Osteoblast (primary cell): ENCODE data around the gene ERCC6L2. TPM values are rescaled to one million over a fixed set of nuclear protein-coding genes. Genes with fewer than 3 reads are reported as not detected.

Experiments
- DNase-seq: peaks from one replicate; pipeline ENCODE4 v3.0.0; 2011; ENCODE audit warnings: low spot score, mixed read lengths; ENCODE audit not compliant: insufficient read length; ENCODE audit errors: missing footprints
- H2AFZ ChIP-seq: 2 replicates; pipeline ENCODE4 v1.6.0; 2011; ENCODE audit warnings: mild to moderate bottlenecking, low read length
- H3K27ac ChIP-seq: 2 replicates; pipeline ENCODE4 v1.5.1; 2011; ENCODE audit warnings: mild to moderate bottlenecking, low read depth, low read length, moderate library complexity
- H3K27me3 ChIP-seq: 2 replicates; pipeline ENCODE4 v1.6.0; 2012; ENCODE audit warnings: mild to moderate bottlenecking, control low read depth, inconsistent platforms, low read length, moderate library complexity; ENCODE audit not compliant: insufficient read depth
- H3K36me3 ChIP-seq: 2 replicates; pipeline ENCODE4 v1.5.1; 2011; ENCODE audit warnings: mild to moderate bottlenecking, low read length, control low read depth, moderate library complexity; ENCODE audit not compliant: insufficient read depth
- H3K4me1 ChIP-seq: 2 replicates; pipeline ENCODE4 v1.5.1; 2011; ENCODE audit warnings: mild to moderate bottlenecking, low read length, control low read depth, moderate library complexity; ENCODE audit not compliant: insufficient read depth
- H3K4me2 ChIP-seq: 2 replicates; pipeline ENCODE4 v1.6.0; 2011; ENCODE audit warnings: mild to moderate bottlenecking, low read length; ENCODE audit not compliant: insufficient read depth
- H3K4me3 ChIP-seq: fragments of 200-600 bp; sonication (generic); 3 replicates; pipeline ENCODE4 v1.5.1; 2012; ENCODE audit warnings: mild to moderate bottlenecking, low read length, inconsistent platforms; ENCODE audit not compliant: insufficient read depth
- H3K79me2 ChIP-seq: 2 replicates; pipeline ENCODE4 v1.6.0; 2012; ENCODE audit warnings: mild to moderate bottlenecking, low read length, control low read depth, inconsistent platforms; ENCODE audit not compliant: insufficient read depth
- H3K9me3 ChIP-seq: 2 replicates; pipeline ENCODE4 v1.5.1; 2011; ENCODE audit warnings: low read depth, low read length, control low read depth
- H4K20me1 ChIP-seq: 2 replicates; pipeline ENCODE4 v1.6.0; 2012; ENCODE audit warnings: mild to moderate bottlenecking, low read length, control low read depth; ENCODE audit not compliant: insufficient read depth
- total RNA-seq: library from RNA; depleted of rRNA; stranded (reverse); fragments of >200 nt; gene quantifications from 2 replicates; pipeline ENCODE4 v1.2.3, GENCODE V29; 2012
- TF ChIP-seq, protein P1 (sequence below): IDR thresholded peaks from 2 replicates; pipeline ENCODE4 v1.5.1; 2011; ENCODE audit warnings: mild to moderate bottlenecking, low read depth, low read length, moderate library complexity; ENCODE audit errors: extremely low read depth

ERCC6L2 gene
- total RNA-seq, 1 donor = 77.8 TPM

DNA sequence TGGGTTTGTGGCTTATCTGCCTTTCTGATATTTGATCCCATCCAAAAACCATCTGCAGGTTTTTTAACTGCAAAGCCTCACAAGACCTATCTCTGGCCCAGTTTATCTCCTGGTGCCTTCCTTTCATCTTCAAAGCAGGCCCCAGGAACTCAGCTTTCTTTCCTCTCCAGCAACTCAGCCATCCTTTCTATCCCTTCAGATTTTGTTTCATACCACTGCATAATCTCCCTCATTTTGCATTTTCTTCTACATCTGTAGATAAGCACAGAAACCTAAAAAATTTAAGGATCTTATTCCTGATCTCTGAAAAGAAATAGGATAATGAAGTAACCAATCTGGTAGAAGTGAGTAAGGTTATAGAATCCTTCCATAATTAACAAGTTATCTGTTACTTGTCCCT, 19.5 kb upstream of the ERCC6L2 start:
- Histone ChIP-seq H3K9me3 (no peaks in the 10 kb centered on the region), H3K36me3 (no peaks in the 10 kb centered on the region), H2AFZ (no peak overlapping the region), H3K4me3 (no peak overlapping the region), H3K79me2 (no peaks in the 10 kb centered on the region), H3K27me3 (no peaks in the 10 kb centered on the region), H4K20me1 (no peaks in the 10 kb centered on the region), H3K4me1 (peaks cover 23% of the 10 kb centered on the region), H3K27ac (no peak overlapping the region), H3K4me2 (no peak overlapping the region)
- TF ChIP-seq, protein P1, sequence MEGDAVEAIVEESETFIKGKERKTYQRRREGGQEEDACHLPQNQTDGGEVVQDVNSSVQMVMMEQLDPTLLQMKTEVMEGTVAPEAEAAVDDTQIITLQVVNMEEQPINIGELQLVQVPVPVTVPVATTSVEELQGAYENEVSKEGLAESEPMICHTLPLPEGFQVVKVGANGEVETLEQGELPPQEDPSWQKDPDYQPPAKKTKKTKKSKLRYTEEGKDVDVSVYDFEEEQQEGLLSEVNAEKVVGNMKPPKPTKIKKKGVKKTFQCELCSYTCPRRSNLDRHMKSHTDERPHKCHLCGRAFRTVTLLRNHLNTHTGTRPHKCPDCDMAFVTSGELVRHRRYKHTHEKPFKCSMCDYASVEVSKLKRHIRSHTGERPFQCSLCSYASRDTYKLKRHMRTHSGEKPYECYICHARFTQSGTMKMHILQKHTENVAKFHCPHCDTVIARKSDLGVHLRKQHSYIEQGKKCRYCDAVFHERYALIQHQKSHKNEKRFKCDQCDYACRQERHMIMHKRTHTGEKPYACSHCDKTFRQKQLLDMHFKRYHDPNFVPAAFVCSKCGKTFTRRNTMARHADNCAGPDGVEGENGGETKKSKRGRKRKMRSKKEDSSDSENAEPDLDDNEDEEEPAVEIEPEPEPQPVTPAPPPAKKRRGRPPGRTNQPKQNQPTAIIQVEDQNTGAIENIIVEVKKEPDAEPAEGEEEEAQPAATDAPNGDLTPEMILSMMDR = no peak
- no peak for DNase-seq

DNA sequence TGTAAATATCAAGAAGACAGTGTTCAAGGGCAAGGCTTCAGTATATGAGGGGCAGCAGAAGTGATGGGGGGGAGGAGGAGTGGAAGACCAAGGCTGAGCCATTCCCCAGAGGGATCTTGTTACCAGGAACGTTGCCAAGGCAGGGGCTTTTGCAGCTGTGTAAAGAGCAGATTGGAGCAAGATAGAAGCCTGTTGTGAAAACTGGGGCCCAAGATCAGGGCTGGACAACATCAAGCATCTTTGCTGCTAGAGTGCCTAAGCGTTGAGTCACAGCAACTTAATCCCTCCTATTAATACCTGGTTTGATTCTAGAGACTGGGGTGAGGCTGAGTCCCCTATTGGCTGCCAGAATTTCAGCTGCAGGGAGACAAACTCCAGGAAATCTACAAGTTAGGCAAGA, 18.4 kb upstream of the ERCC6L2 start:
- Histone ChIP-seq H4K20me1 (no peaks in the 10 kb centered on the region), H2AFZ (no peak overlapping the region), H3K27ac (no peak overlapping the region), H3K4me3 (no peak overlapping the region), H3K4me1 (peaks cover 18% of the 10 kb centered on the region), H3K27me3 (no peaks in the 10 kb centered on the region), H3K79me2 (no peaks in the 10 kb centered on the region), H3K9me3 (no peaks in the 10 kb centered on the region), H3K4me2 (no peak overlapping the region), H3K36me3 (no peaks in the 10 kb centered on the region)
- no peak for DNase-seq
- TF ChIP-seq, protein P1 = no peak

DNA sequence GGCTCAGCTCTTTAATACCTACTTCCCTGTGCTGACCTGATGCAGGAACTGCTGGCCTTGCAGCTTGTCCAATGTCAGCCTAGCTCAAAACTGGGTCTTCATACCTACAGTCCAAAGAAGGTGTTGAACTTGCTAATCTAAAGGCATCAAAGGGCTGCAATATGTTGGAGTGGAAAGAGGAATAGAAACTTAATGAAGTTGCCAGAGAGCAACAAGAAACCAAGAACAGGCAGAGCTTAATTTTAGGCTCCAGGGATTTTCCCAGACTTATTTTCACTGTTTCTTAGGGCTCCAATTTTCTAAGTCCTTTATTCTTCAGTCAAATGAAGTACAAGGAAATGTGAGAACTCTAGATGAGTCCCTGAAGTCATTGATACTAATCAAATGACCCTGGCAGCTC, 17.6 kb upstream of the ERCC6L2 start:
- Histone ChIP-seq H3K9me3 (no peaks in the 10 kb centered on the region), H4K20me1 (no peaks in the 10 kb centered on the region), H3K27ac (no peak overlapping the region), H2AFZ (no peak overlapping the region), H3K27me3 (no peaks in the 10 kb centered on the region), H3K36me3 (no peaks in the 10 kb centered on the region), H3K4me1 (peaks cover 11% of the 10 kb centered on the region), H3K4me3 (no peak overlapping the region), H3K79me2 (no peaks in the 10 kb centered on the region), H3K4me2 (no peak overlapping the region)
- TF ChIP-seq, protein P1 = no peak
- DNase-seq = no peak

DNA sequence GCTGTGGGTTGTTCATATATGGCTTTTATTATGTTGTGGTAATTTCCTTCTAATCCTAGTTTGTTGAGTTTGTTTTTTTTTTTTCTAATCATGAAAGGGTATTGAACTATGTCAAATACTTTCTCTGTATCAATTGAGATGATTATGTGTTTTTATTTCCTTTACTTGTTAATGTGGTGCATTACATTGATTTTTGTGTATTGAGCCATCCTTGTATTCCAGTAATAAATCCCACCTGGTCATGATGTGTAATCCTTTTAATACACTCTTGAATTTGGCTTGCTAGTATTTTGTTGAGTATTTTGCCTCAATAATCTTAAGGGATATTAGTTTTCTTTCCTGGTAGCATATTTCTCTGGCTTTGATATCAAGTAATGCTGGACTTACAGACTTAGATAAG, 13.1 kb upstream of the ERCC6L2 start:
- Histone ChIP-seq H3K79me2 (no peaks in the 10 kb centered on the region), H3K9me3 (no peaks in the 10 kb centered on the region), H3K4me2 (no peak overlapping the region), H3K4me3 (no peak overlapping the region), H3K36me3 (no peaks in the 10 kb centered on the region), H3K4me1 (no peaks in the 10 kb centered on the region), H3K27ac (no peak overlapping the region), H3K27me3 (no peaks in the 10 kb centered on the region), H4K20me1 (no peaks in the 10 kb centered on the region), H2AFZ (no peak overlapping the region)
- no peak for DNase-seq
- TF ChIP-seq, protein P1 = no peak
